Mammary epithelial cell (primary cell): ENCODE measurements around the gene NLGN1.

ENCODE experiments used
- EZH2 ChIP-seq: IDR thresholded peaks from 2 replicates; pipeline ENCODE4 v1.6.1; 2012; ENCODE audit warnings: low read length, inconsistent platforms, borderline replicate concordance
- TF ChIP-seq, protein P1 (sequence below), 2 donors: IDR thresholded peaks in 1 of 2; conservative IDR thresholded peaks in 1 of 2; 2 replicates each; pipeline ENCODE4 v1.5.1; 2011 to 2012; ENCODE audit warnings: inconsistent platforms in 2 of 2, low read length in 2 of 2, mild to moderate bottlenecking in 2 of 2, control low read depth in 1 of 2, low read depth in 1 of 2; ENCODE audit not compliant: insufficient read depth in 1 of 2; ENCODE audit errors: extremely low read depth in 1 of 2

DNA sequence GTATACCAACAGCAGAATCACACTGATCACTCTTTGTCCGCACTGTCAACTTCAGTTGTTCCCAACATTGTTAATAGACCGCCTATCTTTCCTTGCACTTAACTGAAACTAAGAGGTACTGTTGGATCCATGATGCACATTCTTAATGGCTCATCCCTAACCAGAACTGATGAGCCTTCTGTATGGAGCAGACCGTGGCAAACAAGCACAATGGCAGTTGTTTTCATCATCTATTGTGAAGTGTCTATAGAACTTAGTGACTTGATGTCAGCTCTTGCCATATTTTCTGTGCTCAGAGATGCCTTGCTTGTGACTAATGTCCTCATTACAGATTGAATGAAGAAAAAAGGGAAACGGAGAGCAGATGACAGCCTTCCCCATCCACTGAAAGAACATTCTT lies 347.4 kb downstream of the NLGN1 start:
- TF ChIP-seq, protein P1, sequence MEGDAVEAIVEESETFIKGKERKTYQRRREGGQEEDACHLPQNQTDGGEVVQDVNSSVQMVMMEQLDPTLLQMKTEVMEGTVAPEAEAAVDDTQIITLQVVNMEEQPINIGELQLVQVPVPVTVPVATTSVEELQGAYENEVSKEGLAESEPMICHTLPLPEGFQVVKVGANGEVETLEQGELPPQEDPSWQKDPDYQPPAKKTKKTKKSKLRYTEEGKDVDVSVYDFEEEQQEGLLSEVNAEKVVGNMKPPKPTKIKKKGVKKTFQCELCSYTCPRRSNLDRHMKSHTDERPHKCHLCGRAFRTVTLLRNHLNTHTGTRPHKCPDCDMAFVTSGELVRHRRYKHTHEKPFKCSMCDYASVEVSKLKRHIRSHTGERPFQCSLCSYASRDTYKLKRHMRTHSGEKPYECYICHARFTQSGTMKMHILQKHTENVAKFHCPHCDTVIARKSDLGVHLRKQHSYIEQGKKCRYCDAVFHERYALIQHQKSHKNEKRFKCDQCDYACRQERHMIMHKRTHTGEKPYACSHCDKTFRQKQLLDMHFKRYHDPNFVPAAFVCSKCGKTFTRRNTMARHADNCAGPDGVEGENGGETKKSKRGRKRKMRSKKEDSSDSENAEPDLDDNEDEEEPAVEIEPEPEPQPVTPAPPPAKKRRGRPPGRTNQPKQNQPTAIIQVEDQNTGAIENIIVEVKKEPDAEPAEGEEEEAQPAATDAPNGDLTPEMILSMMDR (conservative IDR thresholded peaks at IDR 0.05 in 1 of 2, IDR thresholded peaks at IDR 0.05 in 1 of 2; ENCODE audit: extremely low read depth in 1 of 2, insufficient read depth in 1 of 2, low read depth in 1 of 2, low read length in 2 of 2), result no peak
- TF ChIP-seq EZH2, result no peak
